ENCODE measurements around the gene HPRT1.

The HPRT1 gene

DNA sequence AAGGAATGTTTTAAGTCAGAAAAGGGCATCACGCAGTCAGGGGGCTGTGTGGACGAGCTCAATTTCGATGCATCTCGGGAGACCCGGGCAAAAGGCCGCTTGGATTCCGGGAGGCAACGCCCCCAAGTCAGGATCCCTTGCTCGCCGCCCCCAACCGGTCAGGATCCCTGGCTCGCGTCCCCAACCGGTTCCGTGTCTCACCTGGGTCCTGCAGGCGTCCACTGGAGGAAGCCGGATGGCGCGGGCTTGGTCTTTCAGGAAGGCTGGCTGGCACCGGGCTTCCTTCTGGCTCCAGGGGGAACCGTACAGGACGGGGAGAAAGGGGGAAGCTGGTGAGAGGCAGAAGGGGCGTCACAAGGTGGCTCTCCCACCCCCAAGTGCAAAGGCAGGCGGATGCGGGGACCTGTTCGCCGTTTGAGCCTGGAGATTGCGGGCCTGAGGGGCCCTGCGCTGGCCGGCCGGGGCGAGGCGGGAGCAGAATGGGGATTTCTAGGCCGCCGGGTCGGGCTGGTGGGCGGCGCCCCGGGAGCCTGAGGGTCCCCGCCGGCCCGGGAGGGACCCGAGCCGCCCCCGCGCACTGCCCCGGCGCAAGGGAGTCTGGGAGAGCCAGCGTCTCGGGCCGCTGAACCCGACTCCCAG lies 84.7 kb downstream of the HPRT1 start:
- no peak for DNase-seq

DNA sequence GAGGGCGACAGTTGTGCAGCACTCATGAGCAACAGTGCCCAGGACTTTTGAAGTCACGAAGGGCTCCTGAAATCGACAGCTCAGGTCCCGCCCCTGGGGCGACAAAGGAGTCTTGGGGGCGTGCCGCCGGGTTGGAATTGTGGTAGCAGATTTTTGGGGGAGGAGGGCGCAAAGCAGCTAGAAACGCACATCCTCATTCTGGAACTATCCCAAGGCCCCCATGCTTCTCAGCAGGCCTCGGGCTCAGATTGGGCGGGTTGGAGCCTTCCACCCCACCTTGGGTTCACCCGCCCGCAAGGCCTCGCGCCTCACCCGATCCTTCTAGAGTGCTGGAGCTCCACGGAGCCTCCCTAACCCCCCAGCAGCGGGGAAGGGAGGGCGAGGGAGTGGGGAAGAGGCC lies 85.5 kb downstream of the HPRT1 start:
- DNase-seq = no peak

DNA sequence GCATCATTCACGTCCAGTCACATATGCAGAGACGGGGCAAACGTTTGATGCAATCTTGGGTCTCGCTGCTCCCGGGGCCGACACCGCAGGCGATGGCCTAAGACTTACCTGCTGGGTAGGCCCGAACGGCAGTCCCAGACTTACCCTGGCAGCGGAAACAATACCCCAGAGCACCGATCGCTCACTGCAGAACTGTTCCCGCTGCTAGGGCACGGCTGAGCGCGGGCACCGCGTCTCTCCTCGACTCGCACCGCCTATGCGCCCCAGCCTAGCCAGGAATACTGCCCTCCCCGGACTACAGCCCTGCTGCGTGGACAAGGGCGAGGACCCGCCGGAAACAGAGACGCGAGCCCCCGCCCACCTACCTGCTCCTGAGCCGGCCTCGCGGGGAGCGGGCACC lies 86.2 kb downstream of the HPRT1 start:
- DNase-seq = no peak

DNA sequence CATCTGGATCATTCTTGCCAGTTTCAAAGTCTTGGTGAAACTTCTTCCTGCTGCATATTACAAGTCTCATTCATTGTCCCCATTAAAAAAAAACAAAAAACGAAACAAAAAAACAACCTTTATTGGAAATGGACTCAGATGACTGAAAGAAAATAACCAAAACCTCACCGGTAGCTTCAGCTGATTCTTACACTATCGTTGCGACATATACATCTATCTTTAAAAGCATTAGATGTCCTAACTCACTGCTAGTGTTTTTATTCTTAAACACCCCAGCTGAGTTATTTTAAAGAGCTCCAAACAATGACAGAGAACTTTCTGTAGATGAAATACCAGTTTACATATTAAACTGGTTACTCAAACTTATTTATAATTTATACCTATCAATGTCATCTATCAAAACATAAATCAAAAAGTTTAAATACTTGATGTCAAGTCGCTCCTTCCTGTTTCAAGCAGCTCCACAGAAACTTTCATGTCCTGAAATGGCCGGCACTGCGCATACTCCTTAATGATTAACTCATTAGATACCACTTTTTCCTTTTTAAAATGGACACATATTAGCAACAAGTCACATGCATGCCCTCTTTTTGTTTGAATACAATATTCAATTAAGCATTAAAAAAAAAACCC lies 87.2 kb downstream of the HPRT1 start:
- DNase-seq = no peak

DNA sequence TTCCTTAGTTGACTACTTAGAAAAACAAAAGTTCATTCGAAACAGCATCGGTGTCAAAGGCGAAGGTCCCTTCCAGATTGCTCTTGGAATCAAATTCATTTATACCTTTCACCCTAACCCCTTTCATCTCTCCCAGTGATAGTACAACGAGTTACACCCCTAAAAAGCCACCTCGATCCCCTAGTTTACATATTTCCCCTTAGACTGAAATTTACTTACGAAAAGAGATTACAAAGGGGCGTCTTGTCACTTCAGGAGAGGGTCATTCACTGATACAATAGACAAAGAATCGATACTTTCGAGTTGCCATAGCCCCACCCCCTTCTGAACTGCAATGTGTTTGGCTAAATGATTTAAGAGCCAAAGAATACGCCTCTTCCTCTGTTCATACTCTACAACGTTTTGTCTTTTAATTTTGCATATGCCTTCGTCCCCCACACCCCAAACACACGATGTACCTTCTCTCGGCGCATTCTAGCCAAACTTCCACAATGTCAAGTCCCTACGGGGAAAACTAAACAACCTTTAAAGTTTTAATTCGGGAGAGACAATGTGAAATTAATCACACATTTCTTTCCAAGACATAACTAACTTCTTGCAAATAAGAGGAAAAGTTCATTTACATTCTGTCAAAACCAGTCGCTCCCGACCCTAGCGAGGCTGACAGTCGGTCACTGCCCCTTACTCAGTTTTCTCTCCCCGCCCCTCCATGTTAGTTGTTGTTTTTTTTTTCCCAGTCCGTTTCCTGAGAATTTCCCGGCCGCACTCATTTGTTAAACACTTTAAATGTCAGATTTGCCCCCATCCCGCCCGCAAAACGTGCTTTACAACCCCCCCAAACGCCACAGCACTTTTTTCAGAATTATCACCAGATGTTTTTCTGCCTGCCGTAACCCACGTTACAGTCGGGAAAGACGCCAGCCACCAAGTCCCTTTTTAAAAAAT lies 88.6 kb downstream of the HPRT1 start:
- no peak for DNase-seq
